Measurements from ENCODE around the gene MKKS. TPM values are rescaled to one million over a fixed set of nuclear protein-coding genes. Genes with fewer than 3 reads are reported as not detected.
A peak's percentile ranks its signal among the peaks of the same experiment; 100 is the strongest.
"Not testable (repeated sequence)": the region's sequence is repeated elsewhere in the genome, so short reads cannot be mapped to it uniquely, and the experiment has no call there.

MKKS gene
- total and polyA plus RNA-seq, 2 experiments from 2014 or later, result 15.0 to 17.4 TPM

DNA sequence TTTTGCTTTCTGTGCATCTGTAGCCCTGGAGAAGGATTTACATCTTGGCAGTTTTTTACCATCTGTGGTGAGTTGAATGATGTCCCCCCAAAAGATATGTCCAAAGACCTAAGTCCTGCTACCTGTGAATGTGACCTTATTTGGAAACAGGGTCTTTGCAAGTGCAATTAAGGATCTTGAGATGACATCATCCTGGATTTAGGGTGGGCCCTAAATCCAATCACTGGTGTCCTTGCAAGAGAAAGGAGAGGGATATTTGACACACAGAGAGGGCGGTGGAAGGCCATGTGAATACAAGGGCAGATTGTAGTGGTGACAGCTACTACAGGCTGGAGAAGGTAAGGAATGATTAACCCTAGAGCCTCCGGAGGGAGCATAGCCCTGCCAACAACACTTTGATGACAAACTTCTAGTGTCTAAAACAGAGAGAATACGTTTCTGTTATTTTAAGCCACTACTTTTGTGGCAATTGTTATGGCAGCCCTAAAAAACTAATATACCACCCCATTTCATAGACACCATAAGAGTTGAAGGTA lies 35.1 kb downstream of the MKKS start:
- no peaks in the 10 kb centered on the region for H3K4me1 ChIP-seq (ENCODE audit: insufficient read depth)
- H3K4me3 ChIP-seq, result no peak overlapping the region
- H3K27ac ChIP-seq, result no peak overlapping the region
- no peaks in the 10 kb centered on the region for H3K27me3 ChIP-seq
- H3K9me3 ChIP-seq (ENCODE audit: low read depth), result no peaks in the 10 kb centered on the region
- TF ChIP-seq, protein P1, sequence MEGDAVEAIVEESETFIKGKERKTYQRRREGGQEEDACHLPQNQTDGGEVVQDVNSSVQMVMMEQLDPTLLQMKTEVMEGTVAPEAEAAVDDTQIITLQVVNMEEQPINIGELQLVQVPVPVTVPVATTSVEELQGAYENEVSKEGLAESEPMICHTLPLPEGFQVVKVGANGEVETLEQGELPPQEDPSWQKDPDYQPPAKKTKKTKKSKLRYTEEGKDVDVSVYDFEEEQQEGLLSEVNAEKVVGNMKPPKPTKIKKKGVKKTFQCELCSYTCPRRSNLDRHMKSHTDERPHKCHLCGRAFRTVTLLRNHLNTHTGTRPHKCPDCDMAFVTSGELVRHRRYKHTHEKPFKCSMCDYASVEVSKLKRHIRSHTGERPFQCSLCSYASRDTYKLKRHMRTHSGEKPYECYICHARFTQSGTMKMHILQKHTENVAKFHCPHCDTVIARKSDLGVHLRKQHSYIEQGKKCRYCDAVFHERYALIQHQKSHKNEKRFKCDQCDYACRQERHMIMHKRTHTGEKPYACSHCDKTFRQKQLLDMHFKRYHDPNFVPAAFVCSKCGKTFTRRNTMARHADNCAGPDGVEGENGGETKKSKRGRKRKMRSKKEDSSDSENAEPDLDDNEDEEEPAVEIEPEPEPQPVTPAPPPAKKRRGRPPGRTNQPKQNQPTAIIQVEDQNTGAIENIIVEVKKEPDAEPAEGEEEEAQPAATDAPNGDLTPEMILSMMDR (IDR thresholded peaks at IDR 0.05; ENCODE audit: poor library complexity), result no peak
- TF ChIP-seq EZH2 (IDR thresholded peaks at IDR 0.05; ENCODE audit: borderline replicate concordance), result no peak
- TF ChIP-seq EZH2phosphoT487 (IDR thresholded peaks at IDR 0.05; ENCODE audit: low read depth, severe bottlenecking, unreplicated experiment), result no peak
- H3K79me2 ChIP-seq, result no peaks in the 10 kb centered on the region
- H3K4me2 ChIP-seq, result no peak overlapping the region
- H3K9me2 ChIP-seq (replicated peaks; ENCODE audit: insufficient read depth), result no peaks in the 10 kb centered on the region
- H4K20me1 ChIP-seq (ENCODE audit: insufficient read depth, poor library complexity, severe bottlenecking), result no peaks in the 10 kb centered on the region
- no peak for DNase-seq (ENCODE audit: low spot score)
- no peak overlapping the region for H2AFZ ChIP-seq
- 50% methylated on average over 3 of the region's 3 CpGs for WGBS (ENCODE audit: low lambda C conversion rate, missing lambda C conversion rate)
- H3K36me3 ChIP-seq (replicated peaks; ENCODE audit: insufficient read depth, low read depth), result no peaks in the 10 kb centered on the region

DNA sequence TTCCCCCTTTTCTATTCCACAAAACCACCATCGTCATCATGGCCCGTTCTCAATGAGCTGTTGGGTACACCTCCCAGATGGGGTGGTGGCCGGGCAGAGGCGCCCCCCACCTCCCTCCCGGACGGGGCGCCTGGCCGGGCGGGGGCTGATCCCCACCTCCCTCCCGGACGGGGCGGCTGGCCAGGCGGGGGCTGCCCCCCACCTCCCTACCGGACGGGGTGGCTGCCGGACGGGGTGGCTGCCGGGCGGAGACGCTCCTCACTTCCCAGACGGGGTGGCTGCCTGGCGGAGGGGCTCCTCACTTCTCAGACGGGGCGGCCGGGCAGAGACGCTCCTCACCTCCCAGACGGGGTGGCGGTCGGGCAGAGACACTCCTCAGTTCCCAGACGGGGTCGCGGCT lies 39.3 kb downstream of the MKKS start:
- not testable (repeated sequence) for H3K4me3 ChIP-seq; H3K9me3 ChIP-seq (ENCODE audit: low read depth); H3K27ac ChIP-seq; H3K36me3 ChIP-seq (replicated peaks; ENCODE audit: insufficient read depth, low read depth); H2AFZ ChIP-seq; H4K20me1 ChIP-seq (ENCODE audit: insufficient read depth, poor library complexity, severe bottlenecking); H3K27me3 ChIP-seq; H3K4me1 ChIP-seq (ENCODE audit: insufficient read depth); DNase-seq (ENCODE audit: low spot score); H3K4me2 ChIP-seq; H3K9me2 ChIP-seq (replicated peaks; ENCODE audit: insufficient read depth); H3K79me2 ChIP-seq
- WGBS (ENCODE audit: low lambda C conversion rate, missing lambda C conversion rate), result no CpG with 5 or more reads among the region's 32 CpGs

DNA sequence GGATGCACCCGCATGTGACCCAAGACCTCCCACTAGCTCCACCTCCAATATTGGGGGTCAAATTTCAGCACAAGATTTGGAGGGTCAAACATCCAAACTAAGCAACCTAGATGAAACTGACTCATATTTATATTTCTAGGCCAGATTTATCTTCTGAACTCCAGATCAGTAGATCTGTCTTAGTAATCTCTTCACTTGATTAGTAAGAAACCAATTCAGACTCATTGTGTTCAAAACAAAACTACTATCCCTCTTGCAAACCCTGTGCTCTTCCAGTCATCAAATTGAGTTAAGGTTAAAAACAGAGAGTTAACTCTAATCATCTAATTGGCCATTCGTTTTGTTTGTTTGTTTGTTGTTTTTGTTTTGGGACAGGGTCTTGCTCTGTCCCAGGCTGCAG lies 43.3 kb downstream of the MKKS start:
- no peaks in the 10 kb centered on the region for H3K9me3 ChIP-seq (ENCODE audit: low read depth)
- no peaks in the 10 kb centered on the region for H4K20me1 ChIP-seq (ENCODE audit: insufficient read depth, poor library complexity, severe bottlenecking)
- H3K4me2 ChIP-seq, result no peak overlapping the region
- no peak overlapping the region for H3K4me3 ChIP-seq
- H2AFZ ChIP-seq, result no peak overlapping the region
- no peaks in the 10 kb centered on the region for H3K27me3 ChIP-seq
- H3K36me3 ChIP-seq (replicated peaks; ENCODE audit: insufficient read depth, low read depth), result no peaks in the 10 kb centered on the region
- no peak overlapping the region for H3K27ac ChIP-seq
- DNase-seq (ENCODE audit: low spot score), result no peak
- no peak for TF ChIP-seq EZH2phosphoT487 (IDR thresholded peaks at IDR 0.05; ENCODE audit: low read depth, severe bottlenecking, unreplicated experiment)
- TF ChIP-seq EZH2 (IDR thresholded peaks at IDR 0.05; ENCODE audit: borderline replicate concordance), result no peak
- TF ChIP-seq, protein P1 (IDR thresholded peaks at IDR 0.05; ENCODE audit: poor library complexity), result no peak
- no peaks in the 10 kb centered on the region for H3K9me2 ChIP-seq (replicated peaks; ENCODE audit: insufficient read depth)
- peaks cover 4% of the 10 kb centered on the region for H3K4me1 ChIP-seq (ENCODE audit: insufficient read depth)
- H3K79me2 ChIP-seq, result no peaks in the 10 kb centered on the region
- WGBS (ENCODE audit: low lambda C conversion rate, missing lambda C conversion rate), result 92% methylated on average over 2 of the region's 2 CpGs

DNA sequence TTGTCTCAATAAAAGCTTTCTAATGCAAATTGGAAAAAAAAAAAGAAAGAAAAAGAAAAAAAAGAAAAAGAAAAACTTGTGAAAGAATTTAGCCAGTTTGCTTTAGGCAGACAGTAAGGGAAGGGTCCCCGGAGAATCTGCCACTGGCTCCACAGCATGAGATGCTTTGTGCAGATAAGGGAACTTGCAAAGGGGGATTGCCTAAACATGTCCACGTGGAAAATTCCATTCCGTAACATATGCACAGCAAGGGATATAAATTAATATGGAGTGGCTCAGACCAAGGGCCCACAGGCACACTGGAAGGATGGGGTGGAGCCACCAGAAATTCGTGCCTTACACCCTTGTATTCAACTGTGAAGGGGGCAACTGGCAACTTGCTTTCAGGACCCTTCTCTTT lies 45.4 kb downstream of the MKKS start:
- no peaks in the 10 kb centered on the region for H3K27me3 ChIP-seq
- H3K27ac ChIP-seq, result no peak overlapping the region
- peak overlapping the region; percentile 17 for H3K4me2 ChIP-seq
- TF ChIP-seq EZH2phosphoT487 (IDR thresholded peaks at IDR 0.05; ENCODE audit: low read depth, severe bottlenecking, unreplicated experiment) (no peak), EZH2 (IDR thresholded peaks at IDR 0.05; ENCODE audit: borderline replicate concordance) (no peak)
- TF ChIP-seq, protein P1 (IDR thresholded peaks at IDR 0.05; ENCODE audit: poor library complexity), result no peak
- H3K79me2 ChIP-seq, result no peaks in the 10 kb centered on the region
- no peaks in the 10 kb centered on the region for H3K9me2 ChIP-seq (replicated peaks; ENCODE audit: insufficient read depth)
- no peak for DNase-seq (ENCODE audit: low spot score)
- no peak overlapping the region for H2AFZ ChIP-seq
- no peaks in the 10 kb centered on the region for H3K36me3 ChIP-seq (replicated peaks; ENCODE audit: insufficient read depth, low read depth)
- peaks cover 6% of the 10 kb centered on the region for H3K4me1 ChIP-seq (ENCODE audit: insufficient read depth)
- no peaks in the 10 kb centered on the region for H3K9me3 ChIP-seq (ENCODE audit: low read depth)
- 44% methylated on average over 4 of the region's 4 CpGs for WGBS (ENCODE audit: low lambda C conversion rate, missing lambda C conversion rate)
- H3K4me3 ChIP-seq, result no peak overlapping the region
- H4K20me1 ChIP-seq (ENCODE audit: insufficient read depth, poor library complexity, severe bottlenecking), result no peaks in the 10 kb centered on the region

All from hepatocyte (in vitro differentiated cells).